Tibial nerve (tissue), 4 donors: ENCODE data around the gene SERINC5.

Experiments used
- CTCF ChIP-seq, 5 experiments: fragments of 200-600 bp in 3 of 5; fragments of 450-650 bp in 2 of 5; sonication (generic) in 3 of 5; IDR thresholded peaks; one replicate each; pipeline ENCODE4 v1.5.1; 2016 to 2019; ENCODE audit warnings: antibody characterized with exemption in 5 of 5, mild to moderate bottlenecking in 3 of 5, moderate library complexity in 2 of 5
- EP300 ChIP-seq, 2 donors: sonication (generic); formaldehyde crosslinking; IDR thresholded peaks; one replicate each; pipeline ENCODE4 v1.6.1; 2017; ENCODE audit warnings: antibody characterized with exemption in 2 of 2, mild to moderate bottlenecking in 1 of 2

GRCh38 chr5:80125962-80126480 lies 129.8 kb downstream of the SERINC5 start:
- TF ChIP-seq CTCF (IDR thresholded peaks at IDR 0.05) (peak in 2 of 5 experiments; percentile 20 to 35), EP300 (IDR thresholded peaks at IDR 0.05) (peak; percentile 67 to 76)
